Erythroblast (primary cell): Measurements from ENCODE around the gene ODF2.

Experiments
- GATA1 ChIP-seq: IDR thresholded peaks from 2 replicates; pipeline ENCODE4 v1.6.1; 2011; ENCODE audit warnings: low read depth, mild to moderate bottlenecking, control low read depth, low read length, moderate library complexity
- POLR2A ChIP-seq: IDR thresholded peaks from 2 replicates; pipeline ENCODE4 v1.6.1; 2011; ENCODE audit warnings: mild to moderate bottlenecking, low read length

- TF ChIP-seq POLR2A (no peak), GATA1 (no peak)
Observed at GRCh38 chr9:128486201-128486600, 30.4 kb downstream of the ODF2 start.
